Stimulated activated naive CD8-positive, alpha-beta T cell treated with anti-CD3 and anti-CD28 coated beads, Interleukin-15, amount 100 ng/mL, for 72 hours (primary cell): Measurements from ENCODE around the gene MINDY3.
A peak's percentile ranks its signal among the peaks of the same experiment; 100 is the strongest.
"Not testable (repeated sequence)": the region's sequence is repeated elsewhere in the genome, so short reads cannot be mapped to it uniquely, and the experiment has no call there.

Experiments
- ATAC-seq: fragments of 150-1000 bp; cut with Tn5 transposase; 2 replicates; pipeline ENCODE4 v1.10.0; 2021; ENCODE audit warnings: mild to moderate bottlenecking, moderate library complexity
- DNase-seq, 2 donors: peaks; one replicate each; pipeline ENCODE4 v3.0.0; 2021 to 2022
- H3K27ac Mint-ChIP-seq, 2 donors: one replicate each; pipeline ENCODE4 v1.8.0; 2022; ENCODE audit warnings: mild to moderate bottlenecking in 2 of 2, mixed read lengths in 2 of 2, moderate library complexity in 2 of 2
- H3K27me3 Mint-ChIP-seq: one replicate; pipeline ENCODE4 v1.8.0; 2022; ENCODE audit warnings: mixed read lengths
- H3K4me1 Mint-ChIP-seq: one replicate; pipeline ENCODE4 v1.8.0; 2022; ENCODE audit warnings: mild to moderate bottlenecking, mixed read lengths
- H3K4me3 Mint-ChIP-seq, 2 donors: one replicate each; pipeline ENCODE4 v1.8.0; 2022; ENCODE audit warnings: mild to moderate bottlenecking in 2 of 2, mixed read lengths in 2 of 2, moderate library complexity in 1 of 2
- H3K9me3 Mint-ChIP-seq, 2 donors: one replicate each; pipeline ENCODE4 v1.8.0; 2022; ENCODE audit warnings: mixed read lengths in 2 of 2

Gene MINDY3

GRCh38 chr10:15864419-15864818, 4.1 kb upstream of the MINDY3 start:
- no peaks in the 10 kb centered on the region for H3K4me1 Mint-ChIP-seq
- no peak for ATAC-seq
- no peak overlapping the region for H3K27ac Mint-ChIP-seq
- H3K4me3 Mint-ChIP-seq: no peak overlapping the region
- no peaks in the 10 kb centered on the region for H3K9me3 Mint-ChIP-seq
- no peak for DNase-seq
- peaks cover 49% of the 10 kb centered on the region for H3K27me3 Mint-ChIP-seq

- H3K27me3 Mint-ChIP-seq: peaks cover 46% of the 10 kb centered on the region
- no peak for DNase-seq
- no peaks in the 10 kb centered on the region for H3K9me3 Mint-ChIP-seq
- H3K4me1 Mint-ChIP-seq: peaks cover 3% of the 10 kb centered on the region
- no peak overlapping the region for H3K4me3 Mint-ChIP-seq
- no peak overlapping the region for H3K27ac Mint-ChIP-seq
- ATAC-seq: no peak
Measured at GRCh38 chr10:15863733-15864132, 3.4 kb upstream of the MINDY3 start.

GRCh38 chr10:15863323-15863722, 3.0 kb upstream of the MINDY3 start:
- ATAC-seq (no peak), DNase-seq (no peak)
- Mint-ChIP-seq H3K4me3 (no peak overlapping the region), H3K9me3 (no peaks in the 10 kb centered on the region), H3K4me1 (peaks cover 4% of the 10 kb centered on the region), H3K27me3 (peaks cover 41% of the 10 kb centered on the region), H3K27ac (no peak overlapping the region)

- Mint-ChIP-seq H3K9me3 (no peaks in the 10 kb centered on the region), H3K27me3 (peaks cover 18% of the 10 kb centered on the region), H3K4me1 (peaks cover 24% of the 10 kb centered on the region), H3K4me3 (peak overlapping the region; percentile 91 to 97), H3K27ac (peak overlapping the region; percentile 95 to 96)
- DNase-seq (no peak), ATAC-seq (no peak)
Measured at GRCh38 chr10:15860692-15861201, 440 bp upstream of the MINDY3 start.

- Mint-ChIP-seq H3K27me3 (peaks cover 8% of the 10 kb centered on the region), H3K9me3 (no peaks in the 10 kb centered on the region), H3K4me1 (peaks cover 24% of the 10 kb centered on the region), H3K4me3 (peak overlapping the region; percentile 91 to 97), H3K27ac (peak overlapping the region; percentile 95 to 96)
- ATAC-seq (no peak), DNase-seq (no peak)
Measured at GRCh38 chr10:15859509-15859905, 800 bp downstream of the MINDY3 start.

- H3K27ac Mint-ChIP-seq: no peak overlapping the region
- peaks cover 2% of the 10 kb centered on the region for H3K27me3 Mint-ChIP-seq
- H3K9me3 Mint-ChIP-seq: no peaks in the 10 kb centered on the region
- H3K4me3 Mint-ChIP-seq: peak overlapping the region; percentile 46 to 97
- DNase-seq: no peak
- H3K4me1 Mint-ChIP-seq: peaks cover 24% of the 10 kb centered on the region
- no peak for ATAC-seq
Measured at GRCh38 chr10:15858861-15859281, 1.4 kb downstream of the MINDY3 start.

- no peak for ATAC-seq
- H3K27ac Mint-ChIP-seq: peak overlapping the region in 1 of 2 donors; percentile 48
- peak overlapping the region in 1 of 2 donors; percentile 0 for H3K4me3 Mint-ChIP-seq
- H3K4me1 Mint-ChIP-seq: peaks cover 32% of the 10 kb centered on the region
- H3K9me3 Mint-ChIP-seq: peaks cover 2 to 3% of the 10 kb centered on the region in 2 donors
- DNase-seq: no peak
- no peaks in the 10 kb centered on the region for H3K27me3 Mint-ChIP-seq
Measured at GRCh38 chr10:15857107-15857575, 3.2 kb downstream of the MINDY3 start.

- Mint-ChIP-seq H3K27ac (no peak overlapping the region), H3K4me3 (no peak overlapping the region), H3K4me1 (peaks cover 39% of the 10 kb centered on the region), H3K27me3 (no peaks in the 10 kb centered on the region), H3K9me3 (peaks cover 9 to 10% of the 10 kb centered on the region in 2 donors)
- no peak for DNase-seq
- no peak for ATAC-seq
Measured at GRCh38 chr10:15856328-15857015, 3.8 kb downstream of the MINDY3 start.

GRCh38 chr10:15853800-15854199, 6.5 kb downstream of the MINDY3 start:
- Mint-ChIP-seq H3K27ac (no peak overlapping the region), H3K27me3 (no peaks in the 10 kb centered on the region), H3K9me3 (peaks cover 19 to 28% of the 10 kb centered on the region in 2 donors), H3K4me1 (peaks cover 43% of the 10 kb centered on the region), H3K4me3 (no peak overlapping the region)
- ATAC-seq (no peak), DNase-seq (no peak)

- H3K27ac Mint-ChIP-seq: peak overlapping the region in 1 of 2 donors; percentile 35
- DNase-seq: no peak
Measured at GRCh38 chr10:15852111-15852557, 8.2 kb downstream of the MINDY3 start.

GRCh38 chr10:15850337-15850978, 9.8 kb downstream of the MINDY3 start:
- peaks cover 21% of the 10 kb centered on the region for H3K4me1 Mint-ChIP-seq
- not testable (repeated sequence) for H3K27me3 Mint-ChIP-seq, H3K4me3 Mint-ChIP-seq, H3K27ac Mint-ChIP-seq, DNase-seq, ATAC-seq
- peaks cover 19 to 28% of the 10 kb centered on the region in 2 donors for H3K9me3 Mint-ChIP-seq

More at GRCh38 chr10:15852111-15852557, 8.2 kb downstream of the MINDY3 start:
- no peak for ATAC-seq
- peaks cover 32% of the 10 kb centered on the region for H3K4me1 Mint-ChIP-seq
- H3K9me3 Mint-ChIP-seq: peaks cover 19 to 28% of the 10 kb centered on the region in 2 donors
- no peaks in the 10 kb centered on the region for H3K27me3 Mint-ChIP-seq
- no peak overlapping the region for H3K4me3 Mint-ChIP-seq

GRCh38 chr10:15849316-15849715, 11.0 kb downstream of the MINDY3 start:
- no peak overlapping the region for H3K4me3 Mint-ChIP-seq
- peaks cover 19 to 28% of the 10 kb centered on the region in 2 donors for H3K9me3 Mint-ChIP-seq
- H3K27me3 Mint-ChIP-seq: no peaks in the 10 kb centered on the region
- ATAC-seq (no peak), DNase-seq (no peak)
- H3K27ac Mint-ChIP-seq: no peak overlapping the region
- H3K4me1 Mint-ChIP-seq: peaks cover 21% of the 10 kb centered on the region

GRCh38 chr10:15847481-15847880, 12.8 kb downstream of the MINDY3 start:
- Mint-ChIP-seq H3K9me3 (peaks cover 19 to 28% of the 10 kb centered on the region in 2 donors), H3K27me3 (no peaks in the 10 kb centered on the region), H3K4me1 (peaks cover 30% of the 10 kb centered on the region), H3K4me3 (no peak overlapping the region), H3K27ac (no peak overlapping the region)
- DNase-seq (no peak), ATAC-seq (no peak)

GRCh38 chr10:15844517-15844916, 15.8 kb downstream of the MINDY3 start:
- Mint-ChIP-seq H3K4me1 (peaks cover 26% of the 10 kb centered on the region), H3K9me3 (no peaks in the 10 kb centered on the region), H3K27me3 (no peaks in the 10 kb centered on the region), H3K4me3 (no peak overlapping the region), H3K27ac (no peak overlapping the region)
- DNase-seq: no peak
- no peak for ATAC-seq

- H3K4me3 Mint-ChIP-seq: peak overlapping the region in 1 of 2 donors; percentile 6
- peaks cover 25% of the 10 kb centered on the region for H3K4me1 Mint-ChIP-seq
- no peak for ATAC-seq
- no peaks in the 10 kb centered on the region for H3K27me3 Mint-ChIP-seq
- no peaks in the 10 kb centered on the region for H3K9me3 Mint-ChIP-seq
- no peak overlapping the region for H3K27ac Mint-ChIP-seq
- no peak for DNase-seq
Measured at GRCh38 chr10:15843695-15844094, 16.6 kb downstream of the MINDY3 start.
